C4-2B (cell line): ENCODE measurements around the gene LHX2.

ENCODE experiments used
- CTCF ChIP-seq: fragments of 450-650 bp; conservative IDR thresholded peaks from 2 replicates; pipeline ENCODE4 v1.5.1; 2017; ENCODE audit warnings: mild to moderate bottlenecking
- ZFX ChIP-seq: fragments of 450-650 bp; IDR thresholded peaks from 2 replicates; pipeline ENCODE4 v1.6.1; 2017

- no peak for TF ChIP-seq CTCF
- no peak for TF ChIP-seq ZFX
Measured at GRCh38 chr9:123965801-123966686, 45.5 kb upstream of the LHX2 start.
